Esophagus squamous epithelium (tissue), 5 donors: ENCODE measurements around the gene OR10H1. TPM values are rescaled to one million over a fixed set of nuclear protein-coding genes. Genes with fewer than 3 reads are reported as not detected.
A peak's percentile ranks its signal among the peaks of the same experiment; 100 is the strongest.
"Not testable (repeated sequence)": the region's sequence is repeated elsewhere in the genome, so short reads cannot be mapped to it uniquely, and the experiment has no call there.

ENCODE experiments used
- DNase-seq: peaks from one replicate; lab custom pipeline; 2025; lab: John Stamatoyannopoulos, UW
- H3K27ac ChIP-seq, 4 donors: fragments of 200-600 bp; sonication (generic); one replicate each; pipeline ENCODE4 v1.5.1; 2016 to 2019; ENCODE audit warnings: mild to moderate bottlenecking in 1 of 4
- H3K27me3 ChIP-seq, 4 donors: fragments of 200-600 bp; sonication (generic); 1 replicate in 3 of 4; 2 replicates in 1 of 4; pipeline versions ENCODE4 v1.5.1 to v1.6.0; 2017 to 2021; ENCODE audit warnings: antibody characterized with exemption in 1 of 4
- H3K36me3 ChIP-seq, 3 donors: fragments of 200-600 bp; sonication (generic); one replicate each; pipeline ENCODE4 v1.5.1; 2016 to 2019
- H3K4me1 ChIP-seq, 3 donors: fragments of 200-600 bp; sonication (generic); one replicate each; pipeline ENCODE4 v1.5.1; 2017 to 2019
- H3K4me3 ChIP-seq, 4 donors: fragments of 200-600 bp; sonication (generic); 1 replicate in 3 of 4; 2 replicates in 1 of 4; pipeline ENCODE4 v1.5.1; 2016 to 2019; ENCODE audit warnings: mild to moderate bottlenecking in 2 of 4, moderate library complexity in 1 of 4
- H3K9me3 ChIP-seq, 3 donors: fragments of 200-600 bp; sonication (generic); one replicate each; pipeline ENCODE4 v1.5.1; 2016 to 2019
- CTCF ChIP-seq, 6 experiments: fragments of 450-650 bp in 4 of 6; fragments of 200-600 bp in 2 of 6; sonication (generic) in 2 of 6; IDR thresholded peaks; one replicate each; pipeline ENCODE4 v1.5.1; 2016 to 2019; ENCODE audit warnings: antibody characterized with exemption in 6 of 6, mild to moderate bottlenecking in 4 of 6, moderate library complexity in 4 of 6
- POLR2A ChIP-seq, 4 donors: fragments of 450-650 bp; IDR thresholded peaks; one replicate each; pipeline ENCODE4 v1.6.1; 2017; ENCODE audit warnings: antibody characterized with exemption in 4 of 4, mild to moderate bottlenecking in 4 of 4, moderate library complexity in 3 of 4
- whole genome bisulfite sequencing, 2 donors: methylation state at CpG; one replicate each; pipeline ENCODE4 v1.1.5; 2018; 5-methylcytosine and 5-hydroxymethylcytosine counted together
- intact Hi-C: fragments of 100-400 bp; cut with DNase I; formaldehyde crosslinking; loops from one replicate; pipeline ENCODE4 v1.15.0; 2022
- total RNA-seq, 4 donors: library from RNA; depleted of rRNA; stranded (reverse); fragments of >200 nt; gene quantifications; one replicate each; pipeline ENCODE4 v1.1.0, GENCODE V29; 2016
- donor health status: DM: yes; HTN: yes; CAD: no.

OR10H1 gene
- total RNA-seq, 4 donors from 2014 or later, result not detected

- no peak overlapping the region for H3K27ac ChIP-seq
- H3K36me3 ChIP-seq, result no peaks in the 10 kb centered on the region
- no peak for DNase-seq
- no peaks in the 10 kb centered on the region for H3K9me3 ChIP-seq
- peaks cover 0 to 52% (median 0%) of the 10 kb centered on the region in 4 donors for H3K27me3 ChIP-seq
- no peak overlapping the region for H3K4me3 ChIP-seq
- intact Hi-C loops, result loop anchor here (5.0 kb wide), 1 partner anchor 187 kb away; no protein-coding TSS in a partner anchor
- TF ChIP-seq CTCF (IDR thresholded peaks at IDR 0.05) (no peak), POLR2A (IDR thresholded peaks at IDR 0.05) (no peak)
- WGBS, 2 donors, result 43 to 68% methylated on average over 7 of the region's 7 CpGs
- peaks cover 0 to 9% (median 0%) of the 10 kb centered on the region in 3 donors for H3K4me1 ChIP-seq
These were observed 1.5 kb downstream of the OR10H1 start for GRCh38 chr19:15813916-15814315.

- H3K27me3 ChIP-seq, result peaks cover 0 to 54% (median 0%) of the 10 kb centered on the region in 4 donors
- no peaks in the 10 kb centered on the region for H3K36me3 ChIP-seq
- no peak overlapping the region for H3K27ac ChIP-seq
- 19 to 23% methylated on average over 5 to 6 of the region's 6 CpGs for WGBS, 2 donors
- H3K4me3 ChIP-seq, result no peak overlapping the region
- intact Hi-C loops, result loop anchor here (5.0 kb wide), 1 partner anchor 185 kb away; no protein-coding TSS in a partner anchor
- peaks cover 0 to 9% (median 0%) of the 10 kb centered on the region in 3 donors for H3K4me1 ChIP-seq
- no peak for DNase-seq
- no peaks in the 10 kb centered on the region for H3K9me3 ChIP-seq
- TF ChIP-seq CTCF (IDR thresholded peaks at IDR 0.05) (peak in 5 of 6 experiments; percentile 21 to 57 (median 38)), POLR2A (IDR thresholded peaks at IDR 0.05) (no peak)
These were observed 3.3 kb downstream of the OR10H1 start for GRCh38 chr19:15812060-15812722.

DNA sequence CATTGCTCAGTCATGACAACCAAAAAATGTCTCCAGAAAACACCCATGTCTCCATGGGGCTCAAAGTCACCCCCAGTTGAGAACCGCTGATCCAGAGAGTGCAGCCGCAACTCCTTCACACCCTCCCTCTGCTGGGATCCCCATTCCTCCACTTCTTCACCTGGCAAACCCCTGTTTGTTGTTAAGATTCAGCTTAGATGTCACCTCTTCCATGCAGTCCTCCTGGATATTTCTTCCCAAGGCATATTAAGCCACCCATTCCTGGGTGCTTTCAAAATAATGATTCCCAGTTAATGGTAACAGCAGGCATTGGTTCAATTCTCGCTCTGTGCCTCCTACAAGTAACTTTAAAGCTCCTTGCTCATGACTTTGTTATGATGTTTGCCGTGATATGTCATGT, 4.0 kb downstream of the OR10H1 start:
- Histone ChIP-seq H3K36me3 (no peaks in the 10 kb centered on the region), H3K4me1 (peaks cover 0 to 9% (median 0%) of the 10 kb centered on the region in 3 donors), H3K27ac (no peak overlapping the region), H3K4me3 (no peak overlapping the region), H3K9me3 (no peaks in the 10 kb centered on the region), H3K27me3 (peaks cover 0 to 54% (median 0%) of the 10 kb centered on the region in 4 donors)
- DNase-seq, result no peak
- intact Hi-C loops, result loop anchor here (5.0 kb wide), 1 partner anchor 184 kb away; no protein-coding TSS in a partner anchor
- 72 to 77% methylated on average over 4 of the region's 4 CpGs for WGBS, 2 donors
- TF ChIP-seq POLR2A (IDR thresholded peaks at IDR 0.05) (no peak), CTCF (IDR thresholded peaks at IDR 0.05) (no peak)

- peaks cover 0 to 9% (median 0%) of the 10 kb centered on the region in 3 donors for H3K4me1 ChIP-seq
- no peaks in the 10 kb centered on the region for H3K9me3 ChIP-seq
- no peak overlapping the region for H3K27ac ChIP-seq
- 10 to 22% methylated on average over 7 of the region's 7 CpGs for WGBS, 2 donors
- DNase-seq, result no peak
- TF ChIP-seq CTCF (IDR thresholded peaks at IDR 0.05) (peak; percentile 23 to 59 (median 44)), POLR2A (IDR thresholded peaks at IDR 0.05) (no peak)
- intact Hi-C loops, result loop anchor here (5.0 kb wide), 1 partner anchor 183 kb away; no protein-coding TSS in a partner anchor
- H3K36me3 ChIP-seq, result no peaks in the 10 kb centered on the region
- peak overlapping the region in 1 of 4 donors; percentile 14 for H3K4me3 ChIP-seq
- H3K27me3 ChIP-seq, result peaks cover 0 to 45% (median 0%) of the 10 kb centered on the region in 4 donors
These were observed 5.1 kb downstream of the OR10H1 start for GRCh38 chr19:15810335-15810734.

DNA sequence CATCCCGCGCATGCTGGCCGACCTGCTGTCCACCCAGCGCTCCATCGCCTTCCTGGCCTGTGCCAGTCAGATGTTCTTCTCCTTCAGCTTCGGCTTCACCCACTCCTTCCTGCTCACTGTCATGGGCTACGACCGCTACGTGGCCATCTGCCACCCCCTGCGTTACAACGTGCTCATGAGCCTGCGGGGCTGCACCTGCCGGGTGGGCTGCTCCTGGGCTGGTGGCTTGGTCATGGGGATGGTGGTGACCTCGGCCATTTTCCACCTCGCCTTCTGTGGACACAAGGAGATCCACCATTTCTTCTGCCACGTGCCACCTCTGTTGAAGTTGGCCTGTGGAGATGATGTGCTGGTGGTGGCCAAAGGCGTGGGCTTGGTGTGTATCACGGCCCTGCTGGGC, 21.2 kb downstream of the OR10H1 start:
- H3K9me3 ChIP-seq, H3K4me1 ChIP-seq, intact Hi-C loops, H3K36me3 ChIP-seq, H3K27ac ChIP-seq, H3K4me3 ChIP-seq, DNase-seq: not testable (repeated sequence)
- peaks cover 0 to 17% (median 0%) of the 10 kb centered on the region in 4 donors for H3K27me3 ChIP-seq
- 91% methylated on average over 16 to 18 of the region's 18 CpGs for WGBS, 2 donors
